HepG2 (cell line): ENCODE results near the gene ZNF782.

Experiments
- CBX1 ChIP-seq: IDR thresholded peaks from one replicate; pipeline ENCODE4 v1.6.1; 2016; ENCODE audit warnings: antibody characterized with exemption, low read depth
- CTCF ChIP-seq: sonication (generic); formaldehyde crosslinking; IDR thresholded peaks from 2 replicates; pipeline ENCODE4 v1.5.0; 2020; ENCODE audit warnings: mild to moderate bottlenecking, missing genetic modification reagents, moderate library complexity
- RERE ChIP-seq: IDR thresholded peaks from 2 replicates; pipeline ENCODE4 v1.6.1; 2016; ENCODE audit warnings: low read depth, missing genetic modification reagents, missing compliant biosample characterization
- SMC3 ChIP-seq: IDR thresholded peaks from 2 replicates; pipeline ENCODE4 v1.6.1; 2011; ENCODE audit warnings: low read length, improper control_type of control experiment
- ZNF18 ChIP-seq: sonication (generic); formaldehyde crosslinking; IDR thresholded peaks from 2 replicates; pipeline ENCODE4 v1.8.0; 2022; ENCODE audit warnings: mild to moderate bottlenecking, missing genetic modification reagents; ENCODE audit not compliant: insufficient replicate concordance
- ZNF441 ChIP-seq: sonication (generic); formaldehyde crosslinking; IDR thresholded peaks from 2 replicates; pipeline ENCODE4 v1.7.0; 2021; ENCODE audit warnings: missing genetic modification reagents, borderline replicate concordance

- no peak for TF ChIP-seq CTCF (CRISPR knock-in tag)
- no peak for TF ChIP-seq CBX1
- no peak for TF ChIP-seq RERE (CRISPR knock-in tag)
- no peak for TF ChIP-seq ZNF18 (CRISPR knock-in tag)
- TF ChIP-seq SMC3, result no peak
- no peak for TF ChIP-seq ZNF441 (CRISPR knock-in tag)
These were observed 36.3 kb downstream of the ZNF782 start for GRCh38 chr9:96817973-96818372.
